SU-DHL-6 (cell line): ENCODE results near the gene FBN3.

Experiments
- CTCF ChIP-seq: fragments of 200-600 bp; sonication (generic); IDR thresholded peaks from one replicate; pipeline ENCODE4 v1.5.1; 2017; ENCODE audit warnings: antibody characterized with exemption, mild to moderate bottlenecking, low read length, moderate library complexity; ENCODE audit not compliant: insufficient read depth, poor library complexity, severe bottlenecking
- EZH2phosphoT487 ChIP-seq: fragments of 200-600 bp; sonication (generic), shearing (Covaris generic); conservative IDR thresholded peaks from 2 replicates; pipeline ENCODE4 v1.6.1; 2018; ENCODE audit warnings: mild to moderate bottlenecking, antibody characterized with exemption, low read length, moderate library complexity, mixed read lengths

- TF ChIP-seq CTCF (no peak), EZH2phosphoT487 (no peak)
Observed at GRCh38 chr19:8109455-8109854, 39.9 kb downstream of the FBN3 start.
